NCI-H510A (cell line): ENCODE results near the gene ATF3.
"Not testable (repeated sequence)": the region's sequence is repeated elsewhere in the genome, so short reads cannot be mapped to it uniquely, and the experiment has no call there.

Experiments used
- DNase-seq: peaks from one replicate; lab custom pipeline; 2025; lab: John Stamatoyannopoulos, UW

ATF3 gene

GRCh38 chr1:212651521-212651920 is 43.0 kb downstream of the ATF3 start:
- DNase-seq: no peak

GRCh38 chr1:212651977-212652376 is 43.4 kb downstream of the ATF3 start:
- no peak for DNase-seq

DNA sequence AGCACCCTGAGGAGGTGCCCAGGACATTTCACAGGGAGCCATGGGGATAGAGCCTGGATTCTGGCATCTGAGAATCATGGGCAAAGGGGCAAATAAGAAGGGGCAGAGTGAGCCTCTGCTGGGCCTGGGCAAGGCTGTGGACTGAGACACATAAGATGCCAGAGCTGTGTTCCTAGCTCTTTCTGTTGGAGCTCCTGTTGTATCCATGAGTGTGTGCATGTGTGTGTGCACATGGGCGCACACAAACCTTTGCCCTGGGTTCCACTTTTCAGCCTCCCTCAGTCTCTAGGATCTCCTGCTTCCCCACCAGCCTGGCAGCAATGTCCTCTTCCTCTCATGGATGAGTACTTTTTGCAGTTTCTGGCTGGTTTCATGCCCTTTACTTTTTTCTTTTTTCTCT is 44.0 kb downstream of the ATF3 start:
- DNase-seq: no peak

DNA sequence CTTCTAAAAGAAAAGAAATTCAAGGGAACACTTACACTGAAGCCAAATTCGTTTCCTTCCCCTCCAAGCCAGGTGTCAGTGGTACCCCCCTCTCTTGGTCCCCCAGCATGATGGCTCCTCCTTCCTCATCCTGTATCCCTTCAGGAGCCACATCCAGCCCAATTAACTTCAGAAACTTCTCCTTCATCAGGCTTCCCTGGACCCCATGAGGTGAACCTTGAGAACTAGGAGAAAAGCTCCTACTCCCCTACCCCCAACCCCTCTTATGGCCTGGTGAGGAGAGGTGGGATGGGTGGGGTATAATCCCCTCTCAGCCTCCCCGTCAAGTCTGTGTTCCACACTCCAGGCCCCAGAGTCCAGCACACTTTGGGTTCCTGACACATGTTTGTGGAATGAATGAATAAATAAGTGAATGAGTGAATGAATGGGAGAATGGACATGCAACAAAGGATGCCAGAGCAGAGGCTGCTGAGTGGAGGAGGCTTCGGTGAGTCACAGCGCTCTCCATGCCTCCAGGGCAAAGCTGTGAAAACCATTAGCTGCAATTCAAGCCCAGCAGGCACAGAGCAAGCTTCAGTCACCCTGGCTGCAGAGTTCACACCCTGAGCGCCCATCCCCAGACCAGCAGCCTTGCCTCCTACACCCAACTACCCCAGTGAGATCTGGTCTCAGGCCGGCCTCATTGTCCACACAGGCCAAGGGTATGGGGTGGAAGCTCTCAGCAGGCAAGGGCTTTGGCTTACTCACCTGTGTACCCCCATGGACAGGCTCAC is 47.3 kb downstream of the ATF3 start:
- no peak for DNase-seq

DNA sequence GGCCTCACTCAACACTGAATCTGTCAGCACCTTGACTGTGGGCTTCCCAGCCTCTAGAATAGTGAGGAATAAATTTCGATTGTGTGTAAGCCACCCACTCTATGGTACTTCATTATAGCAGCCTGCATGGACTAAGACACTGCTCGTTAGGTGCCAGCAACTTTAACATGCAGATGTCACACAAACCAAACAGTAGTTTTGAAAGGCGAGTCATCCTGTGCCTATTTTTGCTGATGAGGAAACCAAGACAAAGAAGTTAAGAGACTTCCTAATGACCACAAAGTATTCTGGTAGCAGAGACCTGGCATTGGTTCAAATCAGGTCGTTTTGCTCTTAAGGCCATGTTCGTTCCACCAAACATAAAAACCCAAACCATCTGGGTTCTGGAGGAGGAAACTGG is 48.2 kb downstream of the ATF3 start:
- DNase-seq: no peak

GRCh38 chr1:212658250-212658649 is 49.7 kb downstream of the ATF3 start:
- not testable (repeated sequence) for DNase-seq

- no peak for DNase-seq
These were observed 56.0 kb downstream of the ATF3 start for GRCh38 chr1:212664409-212665199.

DNA sequence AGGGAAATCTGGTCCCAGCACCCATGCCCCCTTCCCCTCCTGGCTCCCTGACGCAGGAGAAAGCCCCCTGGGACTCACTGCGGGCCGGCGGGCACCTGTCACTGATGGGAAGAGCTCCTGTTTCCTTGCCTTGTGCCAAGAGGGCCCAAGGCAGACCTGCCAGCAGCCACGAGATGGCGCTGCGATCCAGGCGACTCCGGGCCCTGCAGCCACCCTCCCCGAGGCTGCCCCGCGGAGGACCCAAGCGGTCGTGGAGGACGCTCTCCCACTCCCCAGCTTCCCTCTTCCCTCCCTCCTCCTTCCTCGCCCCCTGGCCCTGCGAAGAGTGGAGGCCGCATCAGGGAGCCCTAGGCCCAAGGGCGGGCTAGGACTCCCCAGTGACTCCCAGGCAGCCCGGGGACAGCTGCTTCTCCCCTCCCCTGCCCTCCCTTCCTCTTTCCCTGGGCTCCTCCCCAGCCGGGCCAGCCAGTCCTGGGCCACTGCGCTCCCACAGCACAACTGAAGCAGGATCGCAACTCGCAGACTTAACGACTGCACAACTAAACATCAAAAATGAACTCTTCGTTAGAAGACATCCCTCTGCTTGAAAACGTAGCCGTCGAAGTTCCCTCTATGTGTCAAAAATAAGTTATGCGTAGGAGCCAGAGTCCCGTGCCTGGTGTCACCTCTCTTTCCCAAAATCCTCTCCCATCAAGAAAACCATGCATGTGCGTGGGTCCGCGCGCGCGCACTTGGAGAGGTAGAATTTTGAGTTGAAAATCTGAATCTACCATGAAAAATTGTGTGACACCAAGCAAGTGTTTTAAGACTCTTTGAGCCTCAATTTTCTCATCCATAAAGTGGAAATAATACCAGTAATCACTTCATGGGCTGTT is 56.9 kb downstream of the ATF3 start:
- peak; percentile 71 for DNase-seq

GRCh38 chr1:212666116-212666775 is 57.7 kb downstream of the ATF3 start:
- DNase-seq: no peak

GRCh38 chr1:212667223-212668139 is 58.9 kb downstream of the ATF3 start:
- DNase-seq: no peak

DNA sequence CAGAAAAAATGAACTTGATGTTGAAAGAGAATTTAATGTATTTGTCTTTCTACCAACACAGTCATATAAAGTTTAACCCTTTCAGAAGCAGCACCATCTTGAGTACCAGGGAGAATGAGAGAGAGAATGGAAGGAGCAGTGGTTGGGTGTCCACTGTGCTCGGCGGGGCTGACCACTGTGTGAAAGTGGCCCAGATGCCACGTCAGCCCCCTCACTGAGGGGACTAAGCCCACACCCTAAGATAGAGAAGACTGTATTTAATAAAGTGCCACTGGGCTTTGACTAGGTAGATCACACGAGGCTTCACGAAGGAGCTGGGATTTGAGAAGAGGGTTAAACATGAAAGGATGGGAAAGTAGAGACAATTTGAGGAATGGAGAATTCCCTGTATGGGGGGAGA is 59.9 kb downstream of the ATF3 start:
- no peak for DNase-seq

GRCh38 chr1:212669102-212669501 is 60.5 kb downstream of the ATF3 start:
- DNase-seq: no peak

- no peak for DNase-seq
These were observed 61.0 kb downstream of the ATF3 start for GRCh38 chr1:212669600-212669999.

- DNase-seq: no peak
These were observed 61.7 kb downstream of the ATF3 start for GRCh38 chr1:212670301-212670700.
